HG03095 (cell line): Measurements from ENCODE around the gene PSMD7.
A peak's percentile ranks its signal among the peaks of the same experiment; 100 is the strongest.
"Not testable (repeated sequence)": the region's sequence is repeated elsewhere in the genome, so short reads cannot be mapped to it uniquely, and the experiment has no call there.

Source experiments
- ATAC-seq: cut with Tn5 transposase; IDR thresholded peaks from one replicate; pipeline ENCODE4 v1.9.1; 2021; ENCODE audit warnings: moderate library complexity; ENCODE audit not compliant: unreplicated experiment

Gene PSMD7

DNA sequence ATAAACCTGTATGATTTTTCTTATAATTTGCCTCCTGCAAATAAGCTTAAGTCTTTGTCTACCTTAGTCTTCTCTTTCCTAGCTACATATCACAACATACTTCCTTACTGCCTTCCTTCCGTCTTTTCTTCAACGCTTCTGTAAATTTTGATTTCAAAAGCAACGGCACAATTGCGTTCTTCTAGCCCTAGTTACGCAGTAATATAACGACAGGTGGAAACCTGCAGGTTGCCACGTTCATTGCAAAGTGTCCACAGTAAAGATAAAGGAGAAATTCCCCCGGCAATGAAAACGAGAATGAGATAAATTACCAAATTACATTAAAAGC, 546 bp upstream of the PSMD7 start:
- ATAC-seq, result peak; percentile 14

- no peak for ATAC-seq
Observed at GRCh38 chr16:74297145-74297665, 591 bp downstream of the PSMD7 start.

DNA sequence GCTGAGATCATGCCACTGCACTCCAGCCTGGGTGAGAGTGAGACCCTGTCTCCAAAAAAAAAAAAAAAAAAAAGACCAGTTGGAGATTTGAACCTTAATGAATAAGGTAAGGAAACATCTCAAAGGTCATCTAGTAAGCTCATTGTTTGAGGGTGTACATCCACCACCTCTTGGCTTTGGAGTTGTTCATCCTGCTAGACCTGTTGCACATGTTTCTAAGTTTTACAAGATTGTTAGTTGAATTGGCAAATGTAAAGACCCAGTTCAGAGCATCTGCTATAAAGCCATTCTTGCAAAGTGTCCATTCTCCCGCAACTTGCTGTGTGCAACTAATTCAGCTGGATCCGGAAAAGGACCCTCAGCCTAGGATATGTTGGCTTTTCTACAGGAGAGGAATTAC, 1.5 kb downstream of the PSMD7 start:
- no peak for ATAC-seq

- ATAC-seq, result no peak
Observed at GRCh38 chr16:74302341-74302740, 5.7 kb downstream of the PSMD7 start.

GRCh38 chr16:74304164-74304834, 7.7 kb downstream of the PSMD7 start:
- ATAC-seq, result no peak

DNA sequence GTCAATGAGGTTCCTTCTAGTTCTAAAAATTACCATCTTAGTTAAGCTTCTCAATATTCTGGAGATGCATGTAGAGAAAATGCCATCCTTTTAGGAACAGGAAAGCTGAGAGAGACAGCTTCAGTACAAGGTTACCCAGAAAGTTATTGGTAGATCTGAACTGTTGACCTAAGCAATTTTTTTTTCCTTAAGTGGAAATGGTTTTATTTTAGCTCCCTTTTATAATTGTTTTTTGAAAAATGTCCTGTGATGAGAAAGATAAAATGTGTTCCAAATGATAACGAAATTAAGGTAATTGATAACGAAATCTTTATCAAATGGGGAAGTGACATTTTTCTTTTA, 8.2 kb downstream of the PSMD7 start:
- ATAC-seq, result no peak

DNA sequence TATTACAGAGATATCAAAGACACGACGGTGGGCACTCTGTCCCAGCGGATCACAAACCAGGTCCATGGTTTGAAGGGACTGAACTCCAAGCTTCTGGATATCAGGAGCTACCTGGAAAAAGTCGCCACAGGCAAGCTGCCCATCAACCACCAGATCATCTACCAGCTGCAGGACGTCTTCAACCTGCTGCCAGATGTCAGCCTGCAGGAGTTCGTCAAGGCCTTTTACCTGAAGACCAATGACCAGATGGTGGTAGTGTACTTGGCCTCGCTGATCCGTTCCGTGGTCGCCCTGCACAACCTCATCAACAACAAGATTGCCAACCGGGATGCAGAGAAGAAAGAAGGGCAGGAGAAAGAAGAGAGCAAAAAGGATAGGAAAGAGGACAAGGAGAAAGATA, 8.7 kb downstream of the PSMD7 start:
- no peak for ATAC-seq

- ATAC-seq, result no peak
Observed at GRCh38 chr16:74305978-74306784, 9.6 kb downstream of the PSMD7 start.

- ATAC-seq, result no peak
Observed at GRCh38 chr16:74307383-74307782, 10.8 kb downstream of the PSMD7 start.

- ATAC-seq, result no peak
Observed at GRCh38 chr16:74309789-74310781, 13.5 kb downstream of the PSMD7 start.

GRCh38 chr16:74315059-74315458, 18.4 kb downstream of the PSMD7 start:
- no peak for ATAC-seq

GRCh38 chr16:74320707-74321106, 24.1 kb downstream of the PSMD7 start:
- ATAC-seq, result no peak

DNA sequence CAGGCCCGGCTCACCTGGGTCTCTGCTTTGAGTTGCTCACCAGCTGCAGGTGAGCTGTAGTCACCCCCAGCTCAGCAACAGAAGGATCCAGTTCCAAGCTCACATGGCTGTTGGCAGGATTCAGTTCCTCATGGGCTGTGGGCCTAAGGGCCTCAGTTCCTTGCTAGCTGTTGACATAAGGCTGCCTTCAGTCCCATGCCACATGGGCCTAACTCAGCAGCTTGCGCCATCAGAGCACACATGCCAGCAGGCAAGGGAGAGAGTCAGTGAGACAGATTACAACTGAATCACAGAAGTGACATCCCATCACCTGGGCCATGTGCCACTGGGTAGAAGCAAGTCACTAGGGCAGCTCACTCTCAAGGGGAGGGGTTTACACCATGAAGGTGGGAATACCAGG, 24.7 kb downstream of the PSMD7 start:
- ATAC-seq, result no peak

- no peak for ATAC-seq
Observed at GRCh38 chr16:74322301-74322710, 25.7 kb downstream of the PSMD7 start.

DNA sequence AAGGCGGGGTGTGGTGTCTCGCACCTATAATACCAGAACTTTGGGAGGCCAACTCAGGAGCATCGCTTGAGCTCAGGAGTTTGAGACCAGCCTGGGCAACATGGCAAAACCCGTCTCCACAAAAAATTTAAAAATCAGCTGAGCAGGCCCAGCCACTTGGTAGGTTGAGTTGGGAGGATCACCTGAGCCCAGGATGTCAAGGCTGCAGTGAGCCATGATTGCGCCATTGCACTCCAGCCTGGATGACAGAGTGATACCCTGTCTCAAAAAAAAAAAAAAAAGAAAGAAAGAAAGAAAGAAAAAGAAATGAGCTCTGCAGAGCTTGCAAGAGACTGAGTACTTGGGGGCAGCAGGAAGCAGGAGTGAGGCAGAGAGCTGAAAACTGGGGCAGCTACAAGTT, 28.2 kb downstream of the PSMD7 start:
- not testable (repeated sequence) for ATAC-seq

DNA sequence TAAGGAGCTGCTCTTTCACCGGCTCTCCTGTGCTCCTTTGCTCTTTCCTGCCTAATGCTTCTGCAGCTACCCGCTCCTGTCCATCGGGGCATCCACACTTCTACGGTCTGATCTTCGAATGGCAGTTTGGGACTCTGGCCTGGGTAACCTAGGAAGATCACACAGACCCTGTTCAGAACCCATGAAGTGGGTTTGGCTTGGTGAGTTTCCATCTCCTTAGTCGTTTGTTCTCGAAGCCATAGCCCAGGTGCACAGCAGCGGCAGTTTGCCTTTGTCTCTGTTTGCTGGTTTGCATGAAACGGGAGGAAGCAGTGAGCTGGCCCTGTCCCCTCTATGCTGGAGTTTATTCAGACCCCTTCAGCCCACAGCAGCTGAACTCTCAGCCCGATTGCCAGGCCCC, 29.0 kb downstream of the PSMD7 start:
- no peak for ATAC-seq

DNA sequence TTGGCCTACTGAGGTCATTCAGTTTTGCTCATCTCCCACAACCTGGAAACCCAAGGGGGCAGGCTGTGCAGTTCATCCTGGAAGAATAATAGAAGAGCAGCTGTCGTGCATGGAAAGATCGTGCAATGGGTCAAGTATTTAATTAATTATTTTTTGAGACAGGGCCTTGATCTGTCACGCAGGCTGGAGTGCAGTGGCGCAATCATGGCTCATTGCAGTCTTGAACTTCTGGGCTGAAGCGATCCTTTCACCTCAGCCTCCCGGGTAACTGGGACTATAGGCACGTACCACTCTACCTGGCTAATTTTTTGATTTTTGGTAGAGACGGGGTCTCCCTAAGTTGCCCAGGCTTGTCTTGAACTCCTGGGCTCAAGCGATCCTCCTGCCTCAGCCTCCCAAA, 31.7 kb downstream of the PSMD7 start:
- not testable (repeated sequence) for ATAC-seq

- not testable (repeated sequence) for ATAC-seq
Observed at GRCh38 chr16:74332469-74332868, 35.9 kb downstream of the PSMD7 start.

GRCh38 chr16:74337506-74337905, 40.9 kb downstream of the PSMD7 start:
- ATAC-seq, result not testable (repeated sequence)

GRCh38 chr16:74339226-74339625, 42.6 kb downstream of the PSMD7 start:
- not testable (repeated sequence) for ATAC-seq

GRCh38 chr16:74353038-74353437, 56.4 kb downstream of the PSMD7 start:
- ATAC-seq, result not testable (repeated sequence)
